Heart left ventricle (tissue), 16 donors: ENCODE data around the gene GPR84. TPM values are rescaled to one million over a fixed set of nuclear protein-coding genes. Genes with fewer than 3 reads are reported as not detected.

Experiments
- ATAC-seq, 4 donors: fragments of 200-7000 bp; cut with Tn5 transposase; one replicate each; pipeline ENCODE4 v1.9.1; 2020 to 2022; ENCODE audit warnings: moderate library complexity in 4 of 4, mild to moderate bottlenecking in 3 of 4, moderate number of reproducible peaks in 1 of 4
- DNase-seq, 5 donors: peaks; one replicate each; pipeline ENCODE4 v3.0.0-alpha.2; 2020
- H3K27ac ChIP-seq, 12 donors: fragments of 200-600 bp; sonication (generic) in 4 of 12; one replicate each; pipeline versions ENCODE4 v1.5.0 to v1.8.0; 2016 to 2022; ENCODE audit warnings: mild to moderate bottlenecking in 2 of 12
- H3K27me3 ChIP-seq, 9 donors: fragments of 200-600 bp; sonication (generic) in 2 of 9; one replicate each; pipeline versions ENCODE4 v1.5.1 to v1.8.0; 2016 to 2022; ENCODE audit warnings: mild to moderate bottlenecking in 3 of 9
- H3K36me3 ChIP-seq, 9 donors: fragments of 200-600 bp; sonication (generic) in 2 of 9; one replicate each; pipeline versions ENCODE4 v1.5.0 to v1.8.0; 2018 to 2022; ENCODE audit warnings: mild to moderate bottlenecking in 2 of 9
- H3K4me1 ChIP-seq, 12 donors: fragments of 200-600 bp; sonication (generic) in 4 of 12; one replicate each; pipeline versions ENCODE4 v1.5.0 to v1.8.0; 2016 to 2022; ENCODE audit warnings: mild to moderate bottlenecking in 3 of 12
- H3K4me3 ChIP-seq, 12 donors: fragments of 200-600 bp; sonication (generic) in 4 of 12; one replicate each; pipeline versions ENCODE4 v1.5.0 to v1.8.0; 2017 to 2022; ENCODE audit warnings: mild to moderate bottlenecking in 9 of 12, moderate library complexity in 4 of 12
- H3K9me3 ChIP-seq, 12 donors: fragments of 200-600 bp; sonication (generic) in 4 of 12; one replicate each; pipeline versions ENCODE4 v1.5.0 to v1.8.0; 2016 to 2022; ENCODE audit warnings: mild to moderate bottlenecking in 1 of 12
- POLR2A ChIP-seq, 2 donors: fragments of 450-650 bp; IDR thresholded peaks; one replicate each; pipeline ENCODE4 v1.6.1; 2017; ENCODE audit warnings: antibody characterized with exemption in 2 of 2, mild to moderate bottlenecking in 2 of 2, moderate library complexity in 2 of 2
- whole genome bisulfite sequencing, 4 donors: extraction: QIAGEN DNeasy Blood & Tissue Kit in 2 of 4; methylation state at CpG; one replicate each; pipeline versions ENCODE4 v1.1.5 to v1.1.7; 2013 to 2018; 5-methylcytosine and 5-hydroxymethylcytosine counted together
- intact Hi-C, 10 donors: fragments of 100-400 bp; cut with DNase I; formaldehyde crosslinking; loops; one replicate each; pipeline versions ENCODE4 v1.11.1 to v1.14.2; 2022
- polyA plus RNA-seq, 2 donors: library from polyadenylated mRNA; stranded (reverse); fragments of 200-250 nt; gene quantifications; one replicate each; pipeline ENCODE4 v1.2.3, GENCODE V29; 2013
- total RNA-seq, 9 donors: library from RNA; depleted of rRNA in 2 of 9; stranded (reverse); fragments of >200 nt in 2 of 9; fragmentation: NEBNext Ultra II Directional in 3 of 9; extraction: Animal tissue kit (Norgen Biotek cat#: 25700) in 3 of 9; gene quantifications; one replicate each; pipeline versions ENCODE4 v1.1.0 to v1.2.4, GENCODE V29; 2016 to 2023
- TF ChIP-seq, protein P1 (sequence below), 12 donors: fragments of 200-600 bp; sonication (generic) in 4 of 12; IDR thresholded peaks; one replicate each; pipeline versions ENCODE4 v1.5.0 to v1.8.0; 2018 to 2022; ENCODE audit warnings: antibody characterized with exemption in 12 of 12, mild to moderate bottlenecking in 5 of 12
- donor health status: ischemic (EF 13 %, LVEDD 7.1; RV severe dilation, severe dysfunction).
- donor health status: healthy with polysubstance abuse.
- donor health status: DM: no; HTN: yes; CAD: no.
- donor health status: DM: no; HTN: no; CAD: no.
- donor health status: ischemic (EF 25% LVEDD 6.9; RV normal size, moderate dysfunction).
- donor health status: ischemic (EF 25% LVEDD 5.7; RV mildly dilated, moderate dysfunction).
- donor health status: healthy.
- donor health status: DM: yes; HTN: yes; CAD: no.
- donor health status: ischemic (EF 35%, LVEDD 5.7; RV mildly dilated, moderate dysfunction).
- donor health status: nonischemic (EF 11% LVEDD 7.7; RV severe dilation, severe dysfunction).
- donor health status: DM: yes; HTN: yes; CAD: no.
- donor health status: PGD.
- donor health status: ischemic (EF 29% LVEDD 5.4; RV normal size, mild dysfunction).
- donor health status: nonischemic (EF 23%, LVEDD 6.1; RV moderate dilation, normal function).

Gene GPR84
- total and polyA plus RNA-seq, 11 donors: 0.21 to 4.4 (median 0.37) TPM; not detected in 6

DNA sequence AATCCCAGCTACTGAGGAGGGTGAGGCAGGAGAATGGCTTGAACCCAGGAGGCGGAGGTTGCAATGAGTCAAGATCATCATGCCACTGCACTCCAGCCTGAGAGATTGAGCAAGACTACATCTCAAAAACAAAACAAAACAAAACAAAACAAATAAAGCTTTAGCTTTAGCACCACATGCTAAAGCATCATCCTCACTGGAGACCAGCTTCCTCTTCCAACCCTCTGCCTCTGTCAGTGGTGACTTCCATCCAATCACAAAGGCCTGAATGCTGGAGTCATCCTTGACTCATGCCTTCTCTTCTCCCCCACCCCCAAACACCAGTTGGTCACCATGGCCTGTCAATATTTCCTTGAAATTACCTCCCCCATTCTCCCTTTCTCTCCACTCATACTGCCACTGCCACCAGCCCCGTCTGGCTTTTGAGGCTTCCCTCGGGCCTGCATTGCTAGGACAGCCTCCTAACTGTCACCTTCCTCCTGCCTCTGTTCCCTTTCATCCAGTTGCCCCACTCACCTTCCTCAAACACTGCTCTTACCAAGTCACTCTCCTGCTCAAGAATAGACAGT is 18.8 kb upstream of the GPR84 start:
- H3K9me3 ChIP-seq: no peaks in the 10 kb centered on the region
- peak overlapping the region in 1 of 12 donors; percentile 49 for H3K4me3 ChIP-seq
- ATAC-seq (no peak), DNase-seq (peak in 1 of 5 donors; percentile 18)
- TF ChIP-seq POLR2A (IDR thresholded peaks at IDR 0.05): no peak
- TF ChIP-seq, protein P1, sequence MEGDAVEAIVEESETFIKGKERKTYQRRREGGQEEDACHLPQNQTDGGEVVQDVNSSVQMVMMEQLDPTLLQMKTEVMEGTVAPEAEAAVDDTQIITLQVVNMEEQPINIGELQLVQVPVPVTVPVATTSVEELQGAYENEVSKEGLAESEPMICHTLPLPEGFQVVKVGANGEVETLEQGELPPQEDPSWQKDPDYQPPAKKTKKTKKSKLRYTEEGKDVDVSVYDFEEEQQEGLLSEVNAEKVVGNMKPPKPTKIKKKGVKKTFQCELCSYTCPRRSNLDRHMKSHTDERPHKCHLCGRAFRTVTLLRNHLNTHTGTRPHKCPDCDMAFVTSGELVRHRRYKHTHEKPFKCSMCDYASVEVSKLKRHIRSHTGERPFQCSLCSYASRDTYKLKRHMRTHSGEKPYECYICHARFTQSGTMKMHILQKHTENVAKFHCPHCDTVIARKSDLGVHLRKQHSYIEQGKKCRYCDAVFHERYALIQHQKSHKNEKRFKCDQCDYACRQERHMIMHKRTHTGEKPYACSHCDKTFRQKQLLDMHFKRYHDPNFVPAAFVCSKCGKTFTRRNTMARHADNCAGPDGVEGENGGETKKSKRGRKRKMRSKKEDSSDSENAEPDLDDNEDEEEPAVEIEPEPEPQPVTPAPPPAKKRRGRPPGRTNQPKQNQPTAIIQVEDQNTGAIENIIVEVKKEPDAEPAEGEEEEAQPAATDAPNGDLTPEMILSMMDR (IDR thresholded peaks at IDR 0.05): no peak
- no peaks in the 10 kb centered on the region for H3K27me3 ChIP-seq
- H3K27ac ChIP-seq: peak overlapping the region in 1 of 12 donors; percentile 91
- 86 to 96% (median 92%) methylated on average over 3 of the region's 3 CpGs for WGBS, 4 donors
- H3K4me1 ChIP-seq: peaks cover 0 to 57% (median 13%) of the 10 kb centered on the region in 12 donors
- intact Hi-C loops: no loop called here
- H3K36me3 ChIP-seq: no peaks in the 10 kb centered on the region

DNA sequence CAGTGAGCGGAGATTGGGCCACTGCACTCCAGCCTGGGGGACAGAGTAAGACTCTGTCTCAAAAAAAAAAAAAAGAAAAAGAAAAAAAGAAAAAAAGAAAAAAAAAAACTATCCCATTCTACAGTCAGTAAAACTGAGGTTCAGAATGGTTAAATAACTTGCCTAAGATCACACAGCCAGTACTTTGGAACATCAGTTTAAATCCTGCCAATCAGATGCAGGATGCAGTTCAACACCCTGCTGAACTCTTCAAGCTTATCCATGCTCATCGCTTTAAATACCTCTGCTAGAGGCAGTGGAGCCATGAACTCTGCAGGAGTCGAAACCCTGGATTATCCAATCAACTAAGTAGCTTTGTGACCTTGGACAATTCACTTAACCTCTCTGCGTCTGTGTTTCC is 16.9 kb upstream of the GPR84 start:
- Histone ChIP-seq H3K4me1 (peaks cover 0 to 60% (median 18%) of the 10 kb centered on the region in 12 donors), H3K27ac (no peak overlapping the region), H3K27me3 (no peaks in the 10 kb centered on the region), H3K36me3 (no peaks in the 10 kb centered on the region), H3K9me3 (no peaks in the 10 kb centered on the region), H3K4me3 (no peak overlapping the region)
- DNase-seq: no peak
- WGBS, 4 donors: 88 to 93% (median 92%) methylated on average over 4 of the region's 4 CpGs
- ATAC-seq: no peak
- no peak for TF ChIP-seq POLR2A (IDR thresholded peaks at IDR 0.05)
- TF ChIP-seq, protein P1 (IDR thresholded peaks at IDR 0.05): no peak
- intact Hi-C loops: no loop called here

DNA sequence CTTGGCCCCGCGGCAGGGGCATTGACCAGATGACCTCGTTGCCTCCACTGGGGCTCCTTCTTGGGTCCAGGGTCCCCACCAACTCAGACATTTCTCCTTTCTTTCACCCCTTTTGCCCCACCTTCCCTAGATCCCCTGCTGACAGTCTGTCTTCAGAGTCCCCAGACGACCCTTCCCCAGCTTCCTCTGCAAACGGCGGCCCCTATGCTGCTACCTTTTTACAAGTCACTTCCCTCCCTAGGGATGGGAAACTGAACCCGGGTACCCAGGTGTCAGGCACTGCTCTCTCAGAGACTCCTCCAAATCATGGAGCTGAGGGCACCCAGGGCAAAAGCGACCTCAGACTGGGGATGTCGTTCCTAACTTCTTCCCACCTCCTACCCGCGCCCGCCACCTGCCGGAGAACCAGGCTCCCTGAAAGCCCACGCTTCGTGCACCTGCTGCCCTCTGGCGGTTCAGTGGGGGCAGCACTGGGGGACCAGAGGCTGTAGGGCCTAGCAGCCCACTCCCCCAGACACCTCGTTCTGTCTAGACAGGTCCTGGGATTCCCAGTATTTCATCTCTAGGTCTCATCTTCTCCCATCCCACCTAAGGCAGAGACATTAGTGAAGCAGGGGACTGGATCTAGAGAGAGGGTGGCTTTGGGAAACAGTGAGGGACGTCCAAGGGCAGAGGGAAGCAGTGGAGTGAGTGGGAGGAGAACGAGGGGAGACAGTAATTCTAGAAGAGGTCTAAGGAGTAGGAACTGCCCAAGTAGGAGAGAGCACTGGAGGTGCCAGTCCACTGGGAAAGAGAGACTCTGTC is 15.3 kb upstream of the GPR84 start:
- Histone ChIP-seq H3K36me3 (no peaks in the 10 kb centered on the region), H3K4me3 (peak overlapping the region in 11 of 12 donors; percentile 10 to 75 (median 54)), H3K4me1 (peaks cover 0 to 63% (median 19%) of the 10 kb centered on the region in 12 donors), H3K27ac (peak overlapping the region in 11 of 12 donors; percentile 49 to 84 (median 80)), H3K9me3 (no peaks in the 10 kb centered on the region), H3K27me3 (no peaks in the 10 kb centered on the region)
- WGBS, 4 donors: 7 to 11% (median 9%) methylated on average over 19 of the region's 19 CpGs
- ATAC-seq (peak; percentile 80 to 90 (median 83)), DNase-seq (peak; percentile 92 to 96 (median 93))
- TF ChIP-seq POLR2A (IDR thresholded peaks at IDR 0.05): peak in 1 of 2 donors; percentile 9
- TF ChIP-seq, protein P1 (IDR thresholded peaks at IDR 0.05): peak in 11 of 12 donors; percentile 100
- intact Hi-C loops: loop anchor here in 2 of 10 donors (1.0 to 10.0 kb wide), 2 partner anchors 9 to 375 kb away; partner anchors contain the start of genes HOXC8 (in 1 of the 2) and HOXC9 (in 1 of the 2)
